Hematopoietic multipotent progenitor cell treated with erythropoietin and hydrocortisone succinate and interleukin-3 and kit ligand, for 17 days (in vitro differentiated cells): ENCODE results near the gene FAM133A.

Experiments used
- DNase-seq: peaks from one replicate; pipeline ENCODE4 v3.0.0-alpha.2; 2015; ENCODE audit warnings: low spot score

Gene FAM133A

DNA sequence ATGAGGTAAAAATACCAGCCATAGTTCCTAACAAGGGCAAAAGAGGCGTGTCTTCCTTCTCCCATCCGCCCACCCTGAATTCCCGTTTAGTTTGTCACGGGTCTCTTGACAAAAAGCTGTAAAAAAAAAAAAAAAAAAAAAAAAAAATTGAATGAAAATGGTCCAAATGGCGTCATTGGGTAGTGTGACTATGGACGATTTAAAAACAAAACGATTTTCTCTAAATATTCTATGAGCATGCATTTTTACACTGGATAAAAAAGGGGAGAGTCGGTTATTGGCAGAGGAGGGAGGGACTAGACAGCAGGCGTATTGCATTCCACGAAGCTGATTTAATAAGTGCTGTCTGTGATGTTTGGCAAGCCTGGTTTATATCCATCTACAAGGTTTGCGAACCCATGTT lies at the start of gene FAM133A:
Gene FAM133A (plus strand): TSS at position 338 of the 403 bp plus-strand sequence. CDS start 35,214 bp downstream, outside the sequence.
- DNase-seq, result no peak

DNA sequence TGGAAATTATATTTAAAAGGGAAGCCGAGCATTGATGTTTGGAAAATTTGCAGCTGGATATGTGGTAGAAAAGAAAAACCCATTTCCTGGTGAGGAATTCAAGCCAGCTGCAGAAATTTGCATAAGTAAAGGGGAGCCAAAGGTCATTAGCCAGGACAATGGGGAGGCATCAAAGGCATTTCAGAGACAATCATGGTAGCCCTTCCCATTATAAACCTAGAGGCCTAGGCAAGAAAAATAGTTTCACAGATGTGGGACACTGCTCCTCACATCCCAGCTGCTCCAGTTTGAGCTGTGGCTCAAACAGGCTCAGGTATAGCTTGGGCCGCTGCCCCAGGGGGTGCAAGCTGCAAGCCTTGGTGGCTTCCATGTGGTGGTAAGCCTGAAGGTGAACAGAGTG lies 36.4 kb upstream of the FAM133A start:
- no peak for DNase-seq

DNA sequence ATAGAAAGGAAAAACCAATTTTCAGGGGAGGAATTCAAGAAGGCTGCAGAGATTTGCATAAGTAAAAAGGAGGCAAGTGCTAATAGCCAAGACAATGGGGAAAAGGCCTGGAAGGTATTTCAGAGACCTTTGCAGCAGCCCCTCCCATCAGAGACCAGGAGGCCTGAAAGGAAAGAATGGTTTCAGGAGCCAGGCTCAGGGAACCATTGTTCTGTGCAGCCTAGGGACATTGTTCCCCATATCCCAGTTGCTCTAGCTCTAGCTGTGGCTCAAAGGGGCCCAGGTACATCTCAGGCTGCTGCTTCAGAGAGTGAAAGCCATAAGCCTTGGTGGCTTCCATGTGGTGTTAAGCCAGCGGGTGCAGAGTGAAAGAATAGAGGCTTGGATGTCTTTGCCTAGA lies 24.6 kb upstream of the FAM133A start:
- no peak for DNase-seq

DNA sequence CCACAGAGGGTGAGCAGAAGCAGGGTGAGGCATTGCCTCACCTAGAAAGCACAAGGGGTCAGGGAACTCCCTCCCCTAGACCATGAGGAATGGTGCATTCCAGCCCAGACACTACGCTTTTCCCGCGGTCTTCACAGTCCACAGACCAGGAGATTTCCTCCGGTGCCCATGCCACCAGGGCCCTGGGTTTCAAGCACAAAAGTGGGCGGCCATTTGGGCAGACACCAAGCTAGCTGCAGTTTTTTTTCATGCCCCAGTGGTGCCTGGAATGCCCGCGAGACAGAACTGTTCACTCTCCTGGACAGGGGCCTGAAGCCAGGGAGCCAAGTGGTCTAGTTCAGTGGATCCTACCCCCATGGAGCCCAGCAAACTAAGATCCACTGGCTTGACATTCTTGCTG lies 13.4 kb upstream of the FAM133A start:
- no peak for DNase-seq

DNA sequence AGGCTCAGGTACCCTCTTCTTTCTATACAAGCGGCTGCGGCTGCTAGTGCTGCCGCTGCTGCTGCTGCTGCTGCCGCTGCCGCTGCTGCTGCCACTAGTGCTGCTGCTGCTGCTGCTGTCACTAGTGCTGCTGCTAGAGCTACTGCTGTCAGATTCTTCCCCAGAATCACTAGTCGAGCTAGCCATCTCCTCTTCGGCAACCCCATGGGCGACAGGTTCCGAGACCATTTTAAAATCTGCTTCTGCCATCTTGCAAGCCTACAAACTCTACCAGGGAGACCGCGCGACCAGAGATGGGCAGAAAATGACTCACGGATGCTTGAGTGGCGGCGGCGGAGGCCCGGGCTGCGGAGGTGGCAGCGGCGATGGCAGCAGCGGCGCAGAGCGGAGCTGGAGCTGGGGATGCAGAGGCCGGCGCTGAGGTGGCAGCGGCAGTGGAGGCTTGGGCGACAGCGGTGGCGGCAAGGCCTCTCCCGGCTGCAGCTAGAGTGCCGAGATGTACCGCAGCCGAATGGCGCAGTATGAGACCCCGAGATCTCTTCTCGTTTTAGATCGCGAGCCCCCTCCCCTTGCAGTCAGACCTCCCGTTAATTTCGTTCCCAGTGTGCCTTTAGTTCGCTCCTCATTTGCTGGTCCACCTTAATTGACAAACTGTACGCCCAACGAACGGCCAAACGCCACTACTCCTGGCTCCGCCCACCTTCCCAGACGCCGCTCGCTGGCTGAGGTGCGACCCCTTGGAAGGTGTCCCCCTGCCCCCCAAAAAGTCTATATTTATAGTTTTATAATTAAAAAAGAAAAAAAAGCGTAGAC lies 744 bp upstream of the FAM133A start, which contains the start of gene NAP1L3:
Gene NAP1L3 (minus strand): TSS at position 523 of the 813 bp plus-strand sequence. CDS start 274 bp downstream, at position 249.
- no peak for DNase-seq

DNA sequence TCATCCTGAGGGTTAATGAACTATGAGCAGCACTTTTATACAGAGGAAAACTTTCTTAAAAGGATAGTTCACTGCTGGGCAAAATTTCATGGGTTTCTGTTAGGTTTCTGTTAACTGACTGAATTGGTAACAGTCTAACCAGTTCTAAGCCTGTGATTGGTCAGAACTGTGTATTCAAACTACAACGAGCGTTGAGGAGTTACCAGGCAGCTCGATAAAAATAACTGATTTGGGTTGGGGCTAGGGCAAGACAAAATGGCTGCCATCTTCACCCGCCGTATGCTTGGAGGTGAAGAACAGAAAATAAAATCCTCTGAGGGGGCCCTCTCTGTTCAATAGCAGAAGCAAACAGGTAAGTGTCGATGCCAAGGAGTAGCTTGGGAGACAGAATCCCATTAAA lies 22.0 kb downstream of the FAM133A start:
- DNase-seq, result no peak

DNA sequence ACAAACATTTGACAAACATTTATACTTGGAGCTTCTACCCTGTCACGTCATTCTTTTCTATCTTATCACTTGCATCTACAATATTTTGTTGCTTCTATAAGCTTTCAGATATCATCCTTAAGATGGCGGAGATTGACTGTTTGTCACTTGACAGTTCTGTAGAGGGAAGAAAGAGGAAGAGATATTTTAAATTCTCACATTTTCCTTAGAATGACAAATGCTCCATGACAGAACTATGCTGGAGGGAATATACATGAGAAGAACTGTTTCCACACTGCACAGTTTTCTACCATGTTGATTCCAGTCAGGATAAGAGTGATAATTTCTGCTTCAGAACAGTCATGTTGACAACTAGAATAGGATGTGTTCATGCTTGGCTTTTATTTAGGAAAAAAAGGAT lies 29.7 kb downstream of the FAM133A start:
- no peak for DNase-seq

DNA sequence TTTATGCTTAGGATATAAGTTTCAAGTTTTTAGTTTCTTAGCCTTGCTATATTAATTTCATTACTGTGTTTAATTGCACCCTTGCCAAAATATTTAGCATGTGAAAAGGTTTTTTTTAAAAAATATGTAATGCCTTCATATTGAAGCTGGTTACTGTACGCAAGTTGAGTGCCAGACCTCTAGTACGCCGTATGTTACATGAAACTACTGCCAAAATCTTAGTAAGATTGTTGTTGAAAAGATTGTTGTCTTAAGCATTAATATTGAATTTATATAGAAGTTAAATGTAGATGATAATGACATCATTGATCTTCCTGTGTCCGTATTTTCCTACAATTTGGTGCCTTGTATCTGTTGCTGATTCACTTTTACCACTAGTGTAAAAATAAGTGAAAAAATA lies 37.1 kb downstream of the FAM133A start:
- no peak for DNase-seq

DNA sequence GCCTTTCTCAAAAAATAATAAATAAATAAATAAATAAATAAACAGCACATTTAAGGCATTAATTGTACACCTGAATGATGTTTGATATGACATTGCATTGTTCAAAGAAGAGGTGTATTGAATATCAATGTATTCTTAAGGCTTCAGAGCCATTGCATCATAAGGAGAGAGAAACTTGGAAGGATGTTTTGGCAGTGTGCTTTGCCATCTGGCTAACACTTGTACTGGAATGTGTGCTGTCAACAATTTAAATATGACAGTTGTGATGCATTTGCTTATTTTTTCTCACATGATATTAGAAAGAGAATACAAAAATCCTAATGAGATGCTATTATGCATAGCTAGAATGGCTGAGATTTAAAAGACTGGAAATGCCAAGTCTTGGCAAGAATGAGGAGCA lies 67.8 kb downstream of the FAM133A start:
- DNase-seq, result no peak

DNA sequence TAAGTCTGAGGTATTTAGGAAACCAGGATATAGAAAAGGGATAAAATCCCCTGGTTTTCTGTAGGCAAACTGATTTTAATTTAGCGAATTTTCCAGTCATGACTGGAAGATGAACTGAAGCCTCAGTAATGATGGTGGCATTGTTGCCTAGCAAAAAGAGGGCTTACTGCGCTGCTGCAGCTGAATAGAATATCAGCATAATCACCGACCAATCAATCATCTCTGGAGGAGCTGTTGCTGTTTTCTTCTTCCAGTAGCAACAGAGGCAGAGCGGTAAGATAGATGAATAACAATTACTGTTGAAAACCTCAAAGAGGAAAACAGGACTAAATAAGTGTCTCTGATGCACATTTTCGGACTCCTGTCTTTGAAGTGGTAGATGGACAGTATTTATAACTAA lies 86.2 kb downstream of the FAM133A start:
- DNase-seq, result no peak
